ENCODE measurements around the gene IL15RA. TPM values are rescaled to one million over a fixed set of nuclear protein-coding genes. Genes with fewer than 3 reads are reported as not detected.

Gene IL15RA
- total RNA-seq, 1 experiment from 2014 or later = 28.6 TPM

- BruUV-seq (replicated peaks) = no TSS peak
- peaks cover 52% of the 10 kb centered on the region for H3K36me3 Mint-ChIP-seq (ENCODE audit: insufficient read depth, unreplicated experiment)
- H3K9me3 Mint-ChIP-seq (ENCODE audit: low read depth, unreplicated experiment) = no peaks in the 10 kb centered on the region
These were observed 57.8 kb downstream of the IL15RA start for GRCh38 chr10:5919568-5919967.

GRCh38 chr10:5918763-5919162 lies 58.6 kb downstream of the IL15RA start:
- H3K4me1 Mint-ChIP-seq (ENCODE audit: low read depth, unreplicated experiment) = no peaks in the 10 kb centered on the region
- no peak overlapping the region for H3K4me3 Mint-ChIP-seq (ENCODE audit: low read depth, unreplicated experiment)
- H3K27ac Mint-ChIP-seq (ENCODE audit: unreplicated experiment) = no peak overlapping the region
- no peaks in the 10 kb centered on the region for H3K27me3 Mint-ChIP-seq (ENCODE audit: unreplicated experiment)
- TF ChIP-seq CTCF (IDR thresholded peaks at IDR 0.05; ENCODE audit: unreplicated experiment) = no peak
- peaks cover 45% of the 10 kb centered on the region for H3K36me3 Mint-ChIP-seq (ENCODE audit: insufficient read depth, unreplicated experiment)
- CTCF ChIA-PET = no interaction called here
- no peak for DNase-seq
- intact Hi-C loops (cut with micrococcal nuclease; ENCODE audit: unreplicated experiment) = no loop called here
- BruUV-seq (replicated peaks) = no TSS peak
- H3K9me3 Mint-ChIP-seq (ENCODE audit: low read depth, unreplicated experiment) = no peaks in the 10 kb centered on the region

More at GRCh38 chr10:5919568-5919967, 57.8 kb downstream of the IL15RA start:
- Mint-ChIP-seq H3K27me3 (ENCODE audit: unreplicated experiment) (no peaks in the 10 kb centered on the region), H3K4me3 (ENCODE audit: low read depth, unreplicated experiment) (no peak overlapping the region), H3K27ac (ENCODE audit: unreplicated experiment) (no peak overlapping the region), H3K4me1 (ENCODE audit: low read depth, unreplicated experiment) (no peaks in the 10 kb centered on the region)
- CTCF ChIA-PET = no interaction called here
- intact Hi-C loops (cut with micrococcal nuclease; ENCODE audit: unreplicated experiment) = no loop called here
- no peak for DNase-seq
- TF ChIP-seq CTCF (IDR thresholded peaks at IDR 0.05; ENCODE audit: unreplicated experiment) = no peak

DNA sequence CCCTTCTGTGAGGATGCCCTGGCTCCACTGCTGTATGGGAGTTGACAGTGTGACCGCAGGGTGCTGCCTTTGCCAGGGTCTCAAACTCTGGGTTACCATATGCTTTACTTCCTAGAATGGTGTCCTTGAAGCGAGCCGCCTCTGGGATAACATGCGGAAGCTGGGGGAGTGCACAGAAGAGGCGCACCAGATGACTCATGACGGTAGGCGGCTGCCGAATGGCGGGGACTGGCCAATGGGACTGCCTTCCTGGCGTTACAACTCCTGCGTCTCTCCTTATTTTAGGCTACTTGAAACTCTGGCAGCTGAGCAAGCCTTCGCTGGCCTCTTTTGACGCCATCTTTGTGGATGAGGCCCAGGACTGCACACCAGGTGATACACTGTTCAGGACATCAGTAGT lies 60.0 kb downstream of the IL15RA start:
- H3K27me3 Mint-ChIP-seq (ENCODE audit: unreplicated experiment) = no peaks in the 10 kb centered on the region
- CTCF ChIA-PET = no interaction called here
- H3K4me1 Mint-ChIP-seq (ENCODE audit: low read depth, unreplicated experiment) = no peaks in the 10 kb centered on the region
- no peak for DNase-seq
- no peak overlapping the region for H3K27ac Mint-ChIP-seq (ENCODE audit: unreplicated experiment)
- no peaks in the 10 kb centered on the region for H3K9me3 Mint-ChIP-seq (ENCODE audit: low read depth, unreplicated experiment)
- intact Hi-C loops (cut with micrococcal nuclease; ENCODE audit: unreplicated experiment) = no loop called here
- TF ChIP-seq CTCF (IDR thresholded peaks at IDR 0.05; ENCODE audit: unreplicated experiment) = no peak
- H3K4me3 Mint-ChIP-seq (ENCODE audit: low read depth, unreplicated experiment) = no peak overlapping the region
- H3K36me3 Mint-ChIP-seq (ENCODE audit: insufficient read depth, unreplicated experiment) = peaks cover 43% of the 10 kb centered on the region
- no TSS peak for BruUV-seq (replicated peaks)

- intact Hi-C loops (cut with micrococcal nuclease; ENCODE audit: unreplicated experiment) = no loop called here
- H3K4me3 Mint-ChIP-seq (ENCODE audit: low read depth, unreplicated experiment) = no peak overlapping the region
- CTCF ChIA-PET = no interaction called here
- no TSS peak for BruUV-seq (replicated peaks)
- TF ChIP-seq CTCF (IDR thresholded peaks at IDR 0.05; ENCODE audit: unreplicated experiment) = no peak
- no peaks in the 10 kb centered on the region for H3K27me3 Mint-ChIP-seq (ENCODE audit: unreplicated experiment)
- no peaks in the 10 kb centered on the region for H3K9me3 Mint-ChIP-seq (ENCODE audit: low read depth, unreplicated experiment)
- no peak overlapping the region for H3K27ac Mint-ChIP-seq (ENCODE audit: unreplicated experiment)
- H3K36me3 Mint-ChIP-seq (ENCODE audit: insufficient read depth, unreplicated experiment) = peaks cover 28% of the 10 kb centered on the region
- no peaks in the 10 kb centered on the region for H3K4me1 Mint-ChIP-seq (ENCODE audit: low read depth, unreplicated experiment)
- no peak for DNase-seq
These were observed 61.9 kb downstream of the IL15RA start for GRCh38 chr10:5915451-5915850.

All from Calu3 (cell line).